Glomerular endothelial cell (primary cell): Measurements from ENCODE around the gene GET4. TPM values are rescaled to one million over a fixed set of nuclear protein-coding genes. Genes with fewer than 3 reads are reported as not detected.

Source experiments
- DNase-seq: peaks from one replicate; pipeline ENCODE4 v3.0.0-alpha.2; 2011; ENCODE audit warnings: low read depth, low spot score; ENCODE audit errors: extremely low read depth
- total RNA-seq: library from RNA; depleted of rRNA; stranded (reverse); fragments of >200 nt; gene quantifications from 2 replicates; pipeline ENCODE4 v1.2.3, GENCODE V29; 2015

Gene GET4
- total RNA-seq, 1 donor from 2014 or later = 41.9 TPM

DNA sequence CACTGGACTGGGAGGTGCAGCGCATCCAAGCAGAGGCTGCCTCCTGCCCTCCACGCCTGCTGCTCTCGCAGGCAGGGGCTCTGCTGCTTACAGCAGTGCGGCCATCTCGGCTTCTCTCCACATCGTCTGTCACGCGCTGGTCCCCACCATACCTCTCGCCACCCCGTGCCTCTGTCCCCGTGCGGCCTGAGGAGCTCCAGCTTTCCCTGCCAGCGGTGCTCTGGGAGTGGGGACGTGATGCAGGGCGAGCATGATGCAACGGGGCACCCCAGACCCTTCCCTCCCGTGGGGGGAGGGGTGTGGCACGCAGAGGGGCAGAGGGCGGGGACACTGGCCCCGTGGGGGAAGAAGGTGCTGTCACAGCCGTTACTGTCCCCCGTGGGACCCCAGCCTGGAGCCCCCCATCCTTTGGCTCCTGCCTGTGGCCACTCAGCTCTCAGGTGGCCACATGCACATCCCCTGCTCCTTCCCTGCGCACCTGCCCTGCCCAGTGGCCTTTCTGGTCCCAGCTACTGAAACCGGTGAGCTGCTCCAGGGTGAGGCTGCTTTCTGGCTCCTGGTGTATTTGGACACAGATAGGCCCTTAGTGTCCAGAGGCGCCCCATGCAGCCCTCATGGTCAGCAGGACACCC is 9.0 kb downstream of the GET4 start:
- no peak for DNase-seq

DNA sequence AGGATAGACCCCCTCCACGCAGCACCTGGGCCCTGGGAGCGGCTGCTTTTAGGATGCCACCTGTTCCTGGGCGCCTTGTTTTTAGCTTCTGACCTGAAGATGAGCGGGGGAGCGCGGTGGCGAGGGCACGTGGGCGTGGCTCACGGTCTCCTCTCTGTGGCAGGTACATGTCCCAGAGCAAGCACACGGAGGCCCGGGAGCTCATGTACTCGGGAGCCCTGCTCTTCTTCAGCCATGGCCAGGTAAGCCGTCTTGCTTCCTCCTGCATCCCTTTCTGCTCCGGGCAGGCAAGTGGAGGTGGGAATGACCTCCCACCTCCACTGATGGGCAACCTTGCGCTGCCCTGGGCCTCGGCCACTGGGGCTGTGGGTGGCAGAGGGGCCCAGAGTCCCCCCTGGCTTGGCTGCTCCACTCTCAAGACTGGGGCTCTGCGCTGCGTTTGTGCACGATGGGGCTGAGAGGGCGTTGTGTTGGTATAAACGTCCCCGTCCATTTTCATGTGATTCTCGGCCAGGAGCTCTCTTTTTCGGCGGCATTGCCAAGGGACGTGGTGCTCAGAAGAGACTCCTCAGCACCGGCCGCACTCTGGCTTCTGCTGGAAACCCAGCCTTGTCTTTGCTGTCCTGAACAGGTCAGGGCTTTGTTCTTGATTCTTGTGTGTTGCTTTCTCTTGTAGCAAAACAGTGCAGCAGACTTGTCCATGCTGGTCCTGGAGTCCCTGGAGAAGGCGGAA is 9.7 kb downstream of the GET4 start:
- DNase-seq = no peak

DNA sequence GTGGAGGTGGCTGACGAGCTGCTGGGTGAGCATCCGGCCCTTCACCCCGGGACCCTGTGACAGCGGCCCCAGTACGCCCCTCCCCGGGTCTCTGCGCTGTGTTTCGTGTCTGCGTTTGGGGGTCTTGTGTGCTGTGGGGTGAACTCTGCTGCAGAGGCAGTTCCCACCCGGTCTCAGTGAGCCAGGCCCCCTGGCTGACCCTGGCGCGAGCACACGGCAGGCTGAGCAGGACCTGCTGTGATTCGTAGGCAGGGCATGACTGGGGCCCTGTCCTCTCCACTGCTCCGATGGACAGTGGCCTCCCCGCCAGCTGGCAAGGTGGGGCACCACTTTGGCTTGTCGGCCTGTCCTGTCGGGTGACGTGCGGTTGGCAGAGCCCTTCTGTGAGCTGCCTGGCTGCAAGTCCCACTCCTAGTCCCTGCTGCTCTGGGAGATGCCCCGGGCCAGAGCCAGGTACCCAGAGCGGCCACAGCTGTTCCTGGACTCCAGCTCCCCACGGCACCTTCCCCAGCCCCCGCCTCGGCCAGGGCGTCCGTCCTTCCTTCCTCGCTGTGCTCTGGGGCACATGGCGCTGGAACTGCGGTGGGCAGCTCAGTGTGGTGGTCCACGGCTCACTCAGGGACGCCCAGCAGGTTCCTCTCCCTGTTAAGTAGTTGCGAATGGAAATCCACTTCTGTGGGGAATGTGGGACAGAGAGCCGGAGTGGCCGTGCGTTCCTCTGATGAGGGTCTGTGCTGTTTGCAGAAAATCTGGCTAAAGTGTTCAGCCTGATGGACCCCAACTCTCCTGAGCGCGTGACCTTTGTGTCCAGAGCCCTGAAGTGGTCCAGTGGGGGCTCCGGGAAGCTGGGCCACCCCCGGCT is 10.5 kb downstream of the GET4 start:
- DNase-seq = no peak

DNA sequence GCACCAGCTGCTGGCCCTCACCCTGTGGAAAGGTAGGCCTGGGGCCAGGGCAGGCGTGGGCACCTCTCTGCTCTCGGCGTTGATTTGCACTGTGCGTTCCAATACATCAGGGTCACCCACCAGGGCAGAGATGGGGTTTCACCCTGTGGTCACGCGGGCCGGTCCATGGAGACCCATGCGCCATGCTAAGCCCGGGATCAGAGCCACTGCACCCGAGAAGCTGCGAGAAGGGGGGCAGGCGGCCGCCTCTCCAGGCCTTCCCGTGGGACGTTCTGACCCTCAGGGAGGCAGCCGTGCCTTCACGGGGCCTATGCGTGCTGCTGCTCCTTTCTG is 11.1 kb downstream of the GET4 start:
- no peak for DNase-seq

DNA sequence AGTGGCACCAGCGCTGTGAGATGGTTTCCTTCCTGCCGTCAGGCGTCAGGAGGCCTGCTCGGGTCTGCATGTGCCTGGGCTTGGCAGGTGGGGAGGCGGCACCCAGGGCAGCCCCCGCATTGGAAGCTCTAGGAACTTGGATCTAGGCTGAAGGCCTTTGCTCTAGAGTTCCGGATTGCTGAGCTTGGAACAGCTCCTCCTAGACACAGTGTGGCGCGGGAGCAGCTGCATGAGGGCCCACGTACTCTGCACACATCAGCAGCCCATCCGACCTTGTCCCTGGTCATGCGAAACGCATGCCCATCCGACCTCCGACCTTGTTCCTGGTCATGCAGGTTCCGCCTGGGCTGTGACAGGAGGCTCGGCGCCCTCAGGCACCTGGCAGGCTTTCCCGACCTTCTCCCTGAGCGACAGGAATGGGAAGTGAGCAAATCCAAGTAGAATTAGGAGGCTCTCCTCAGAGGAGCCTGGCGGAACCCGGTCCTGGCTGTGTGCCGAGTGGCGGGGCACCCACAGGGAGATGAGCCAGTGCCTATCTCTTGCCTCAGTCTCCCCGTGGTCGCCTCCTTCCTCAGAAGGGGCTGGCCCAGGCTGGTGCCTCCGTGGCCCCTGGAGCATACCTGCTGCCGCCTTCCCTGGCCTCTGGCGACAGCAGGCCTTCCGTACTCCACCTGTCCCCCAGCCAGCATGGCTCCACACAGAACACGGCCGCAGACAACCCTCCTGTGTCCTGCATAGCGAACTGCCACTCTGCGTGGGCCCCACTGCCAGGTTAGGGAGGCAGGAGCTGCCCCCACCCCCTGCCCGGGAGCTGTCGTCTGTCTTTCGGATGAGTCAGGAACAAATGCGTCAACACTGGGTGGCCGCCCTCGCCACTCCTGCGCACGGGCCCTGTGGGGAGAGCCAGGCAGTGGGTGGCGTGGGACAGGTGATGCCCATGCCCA is 12.0 kb downstream of the GET4 start:
- DNase-seq = no peak

DNA sequence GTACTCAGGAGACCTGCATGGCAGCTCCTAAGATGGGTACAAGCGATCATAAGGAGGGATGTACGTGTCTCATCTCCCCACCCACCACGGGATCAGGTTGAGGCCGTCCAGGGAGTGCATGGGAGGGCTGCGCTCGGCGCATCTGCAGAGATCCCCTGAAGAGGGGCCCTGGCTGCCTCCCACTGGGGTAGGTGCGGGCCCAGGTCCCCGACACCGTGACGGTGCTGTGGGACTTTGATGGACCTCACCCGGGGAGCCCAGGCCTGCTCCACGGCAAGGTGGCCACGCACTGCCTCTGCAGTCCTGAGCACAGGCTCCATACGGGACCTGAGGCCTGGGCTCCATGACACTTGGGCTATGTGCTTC is 12.7 kb downstream of the GET4 start:
- no peak for DNase-seq

DNA sequence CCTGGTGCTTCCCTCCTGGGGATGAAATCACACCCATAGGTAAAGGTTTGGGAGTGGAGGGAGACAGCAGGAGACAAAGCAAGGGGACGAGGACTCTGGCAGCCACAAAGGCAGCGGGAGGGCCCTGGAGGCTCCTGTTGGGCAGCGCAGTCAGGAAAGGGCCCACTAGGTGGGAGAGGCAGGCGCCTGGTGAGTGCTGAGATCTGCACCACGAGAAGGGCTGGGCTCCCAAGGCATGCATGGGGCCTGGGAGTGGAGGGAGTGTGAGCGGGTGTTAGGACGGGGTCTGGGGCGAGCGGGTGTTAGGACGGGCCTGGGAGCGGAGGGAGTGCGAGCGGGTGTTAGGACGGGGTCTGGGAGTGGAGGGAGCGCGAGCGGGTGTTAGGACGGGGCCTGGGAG is 13.0 kb downstream of the GET4 start:
- DNase-seq = no peak

DNA sequence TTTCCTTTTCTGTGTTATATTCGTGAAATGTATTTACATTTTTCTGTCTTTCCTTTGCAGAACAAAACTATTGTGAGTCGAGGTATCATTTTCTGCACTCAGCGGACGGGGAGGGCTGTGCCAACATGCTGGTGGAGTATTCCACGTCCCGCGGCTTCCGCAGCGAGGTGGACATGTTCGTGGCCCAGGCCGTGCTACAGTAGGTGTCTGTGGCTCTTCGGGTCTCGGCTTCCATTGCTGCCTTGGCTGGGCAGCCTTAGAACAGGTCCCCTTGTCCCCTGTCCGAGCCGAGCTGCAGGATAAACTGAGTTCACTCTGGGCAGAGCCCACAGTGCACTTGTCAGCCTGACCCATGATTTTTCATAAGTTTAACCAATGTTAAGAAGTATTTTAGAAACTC is 14.5 kb downstream of the GET4 start:
- DNase-seq = no peak

DNA sequence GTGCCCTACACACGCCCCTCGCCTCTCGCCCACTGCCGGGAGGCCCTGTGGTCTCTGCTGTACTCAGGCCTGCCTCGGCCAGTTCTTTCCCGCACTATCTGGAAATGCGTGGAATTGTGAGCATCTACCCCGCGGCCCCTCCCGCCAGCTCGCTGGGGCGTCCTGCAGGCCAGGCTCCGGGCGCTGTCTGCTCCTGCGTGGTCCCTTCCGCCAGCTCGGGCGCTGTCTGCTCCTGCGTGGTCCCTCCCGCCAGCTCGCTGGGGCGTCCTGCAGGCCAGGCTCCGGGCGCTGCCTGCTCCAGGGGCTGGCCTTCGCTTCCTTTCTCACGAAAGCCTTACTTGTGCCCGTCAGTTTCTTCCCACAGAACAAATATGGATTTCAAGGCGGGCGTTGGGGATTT is 14.9 kb downstream of the GET4 start:
- no peak for DNase-seq

DNA sequence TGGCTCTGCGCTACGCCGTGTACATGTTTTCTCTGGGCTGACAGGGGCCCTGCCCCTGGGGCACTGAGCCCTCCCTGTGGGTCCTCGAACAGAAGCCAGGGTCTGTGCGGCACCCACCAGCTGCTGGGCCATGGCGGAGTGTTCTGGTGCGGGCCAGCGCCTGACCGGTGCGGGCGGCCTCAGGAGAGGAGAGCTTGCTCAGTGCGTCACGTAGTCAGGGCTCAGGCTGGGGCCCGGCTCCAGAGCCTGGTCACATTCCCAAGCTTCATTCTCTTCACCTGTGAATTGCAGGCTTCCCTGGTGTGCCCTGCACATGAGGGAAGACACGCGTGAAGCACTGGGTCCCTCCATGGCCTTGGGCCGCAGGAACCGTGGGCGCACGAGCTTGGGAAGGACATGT is 15.5 kb downstream of the GET4 start:
- no peak for DNase-seq

DNA sequence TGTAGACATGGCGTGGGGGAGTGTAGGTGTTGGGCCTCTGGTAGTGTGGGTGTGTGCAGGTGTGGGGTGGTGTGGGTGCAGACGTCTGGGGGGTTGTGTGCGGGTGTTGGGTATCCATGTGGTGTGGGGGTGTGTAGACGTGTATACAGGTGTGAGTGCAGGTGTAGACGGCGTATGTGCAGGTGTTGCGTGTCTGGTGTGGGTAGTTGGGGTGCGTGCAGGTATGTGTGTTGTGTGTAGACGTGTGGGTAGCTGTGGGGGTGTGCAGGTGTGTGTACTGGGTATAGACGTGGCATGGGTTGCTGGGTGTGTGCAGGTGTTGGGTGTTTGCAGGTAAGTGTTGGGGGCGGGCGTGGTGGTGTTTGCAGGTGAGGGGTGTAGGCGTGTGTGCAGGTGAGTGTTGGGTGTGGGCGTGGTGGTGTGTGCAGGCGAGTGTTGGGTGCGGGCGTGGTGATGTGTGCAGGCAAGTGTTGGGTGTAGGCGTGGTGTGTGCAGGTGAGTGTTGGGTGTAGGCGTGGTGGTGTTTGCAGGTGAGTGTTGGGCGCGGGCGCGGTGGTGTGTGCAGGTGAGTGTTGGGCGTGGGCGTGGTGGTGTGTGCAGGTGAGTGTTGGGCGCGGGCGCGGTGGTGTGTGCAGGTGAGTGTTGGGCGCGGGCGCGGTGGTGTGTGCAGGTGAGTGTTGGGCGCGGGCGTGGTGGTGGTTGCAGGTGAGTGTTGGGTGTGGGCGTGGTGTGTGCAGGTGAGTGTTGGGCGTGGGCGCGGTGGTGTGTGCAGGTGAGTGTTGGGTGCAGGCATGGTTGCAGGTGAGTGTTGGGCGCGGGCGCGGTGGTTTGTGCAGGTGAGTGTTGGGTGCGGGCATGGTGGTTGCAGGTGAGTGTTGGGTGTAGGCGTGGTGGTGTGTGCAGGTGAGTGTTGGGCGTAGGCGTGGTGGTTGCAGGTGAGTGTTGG is 16.6 kb downstream of the GET4 start:
- DNase-seq = no peak

DNA sequence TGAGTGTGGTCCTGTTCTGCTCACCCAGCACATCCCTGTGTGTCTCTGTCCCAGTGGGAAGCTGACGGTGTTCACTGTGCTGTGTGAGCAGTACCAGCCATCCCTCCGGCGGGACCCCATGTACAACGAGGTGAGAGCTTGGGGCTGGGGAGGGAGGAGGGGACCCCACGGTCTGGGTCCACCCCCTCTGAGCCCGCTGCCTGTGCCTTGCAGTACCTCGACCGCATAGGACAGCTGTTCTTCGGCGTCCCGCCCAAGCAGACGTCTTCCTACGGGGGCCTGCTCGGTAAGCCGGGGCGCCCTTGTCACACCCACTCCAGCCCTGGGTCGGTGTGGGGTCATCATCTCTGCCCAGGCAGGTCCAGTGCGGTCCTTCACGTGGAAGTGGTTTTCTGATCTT is 17.3 kb downstream of the GET4 start:
- DNase-seq = no peak

DNA sequence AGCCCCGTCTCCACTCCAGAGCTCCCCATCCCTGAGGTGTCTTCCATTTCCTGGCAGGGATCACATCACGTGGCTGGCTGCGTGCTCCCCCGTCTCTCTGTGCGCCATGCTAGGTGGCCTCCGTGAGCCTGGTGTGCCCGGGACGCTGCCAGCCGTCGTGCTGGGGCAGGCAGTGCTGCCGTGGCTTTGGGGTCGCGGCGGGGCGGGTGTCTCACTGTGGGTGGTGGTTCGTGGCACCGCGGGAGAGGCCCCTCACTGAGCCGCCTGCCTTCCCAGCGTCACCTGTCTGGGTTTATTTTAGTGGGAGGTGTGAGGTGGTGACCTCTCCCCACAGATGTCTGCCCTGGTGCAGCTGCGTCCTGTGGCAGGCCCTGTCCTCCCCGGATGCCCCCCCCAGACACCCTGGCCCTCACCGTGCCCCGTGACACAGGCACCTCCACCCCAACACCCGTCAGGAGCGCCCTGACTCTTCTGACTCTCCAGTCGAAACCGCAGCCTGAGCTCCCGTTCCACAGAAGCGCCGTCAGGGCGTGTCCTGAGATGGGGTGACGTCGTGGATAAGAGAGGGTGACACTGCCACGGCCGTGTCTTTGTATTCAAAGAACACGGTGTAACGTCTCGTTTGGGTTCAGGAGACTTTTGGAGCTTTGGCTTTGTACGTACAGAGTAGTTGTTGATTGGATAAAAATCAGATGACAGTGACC is 18.0 kb downstream of the GET4 start:
- no peak for DNase-seq

DNA sequence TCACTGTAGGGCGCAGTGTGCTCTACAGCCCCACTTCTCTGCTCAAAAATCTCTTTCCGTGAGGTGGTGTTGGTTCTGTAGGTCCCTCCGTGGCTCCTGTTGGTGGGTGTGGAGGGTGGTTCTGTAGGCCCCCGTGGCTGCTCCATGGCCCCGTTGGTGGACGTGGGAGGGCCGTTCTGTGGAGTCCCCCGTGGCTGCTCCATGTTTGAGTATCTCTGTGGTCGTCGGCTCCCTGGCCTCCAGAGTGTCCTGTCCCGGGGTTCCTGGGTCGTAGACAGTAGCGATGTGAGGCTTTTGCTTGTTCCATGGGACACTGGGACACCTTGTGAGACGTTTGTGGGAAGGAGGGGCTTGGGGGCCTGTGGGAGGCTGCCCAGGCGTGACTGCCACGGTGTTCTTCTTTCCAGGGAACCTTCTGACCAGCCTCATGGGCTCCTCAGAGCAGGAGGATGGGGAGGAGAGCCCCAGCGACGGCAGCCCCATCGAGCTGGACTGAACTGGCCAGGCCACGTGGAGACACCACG is 18.6 kb downstream of the GET4 start:
- no peak for DNase-seq

DNA sequence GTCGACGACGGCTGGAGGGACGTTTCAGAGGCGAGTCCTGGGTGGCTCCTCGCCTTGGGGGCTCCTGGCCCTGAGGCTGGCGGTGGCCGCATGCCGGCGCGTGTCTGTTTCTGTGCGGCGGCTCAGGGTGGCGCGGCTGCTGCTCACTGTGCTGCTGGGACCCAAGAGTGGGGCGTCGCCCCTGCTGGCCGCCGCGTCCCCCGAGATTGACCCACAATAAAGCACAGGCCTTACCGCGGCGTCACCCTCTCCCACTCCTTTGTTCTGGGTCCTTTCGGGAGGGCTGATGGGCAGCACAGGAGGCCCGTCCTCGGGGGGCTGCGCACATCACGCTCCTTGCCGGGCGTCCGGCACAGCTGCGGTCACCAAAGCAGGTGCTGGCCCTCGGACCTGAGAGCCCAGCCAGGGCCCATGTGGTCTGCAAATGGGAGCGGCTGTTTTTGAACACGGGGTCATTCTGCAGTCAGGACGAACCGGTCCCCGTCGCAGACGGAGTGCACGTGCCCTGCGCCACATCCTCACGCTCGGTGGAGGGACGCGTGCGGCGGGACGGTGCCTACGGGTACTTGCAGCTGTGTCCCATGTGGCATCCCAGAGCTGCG is 19.2 kb downstream of the GET4 start:
- DNase-seq = no peak

DNA sequence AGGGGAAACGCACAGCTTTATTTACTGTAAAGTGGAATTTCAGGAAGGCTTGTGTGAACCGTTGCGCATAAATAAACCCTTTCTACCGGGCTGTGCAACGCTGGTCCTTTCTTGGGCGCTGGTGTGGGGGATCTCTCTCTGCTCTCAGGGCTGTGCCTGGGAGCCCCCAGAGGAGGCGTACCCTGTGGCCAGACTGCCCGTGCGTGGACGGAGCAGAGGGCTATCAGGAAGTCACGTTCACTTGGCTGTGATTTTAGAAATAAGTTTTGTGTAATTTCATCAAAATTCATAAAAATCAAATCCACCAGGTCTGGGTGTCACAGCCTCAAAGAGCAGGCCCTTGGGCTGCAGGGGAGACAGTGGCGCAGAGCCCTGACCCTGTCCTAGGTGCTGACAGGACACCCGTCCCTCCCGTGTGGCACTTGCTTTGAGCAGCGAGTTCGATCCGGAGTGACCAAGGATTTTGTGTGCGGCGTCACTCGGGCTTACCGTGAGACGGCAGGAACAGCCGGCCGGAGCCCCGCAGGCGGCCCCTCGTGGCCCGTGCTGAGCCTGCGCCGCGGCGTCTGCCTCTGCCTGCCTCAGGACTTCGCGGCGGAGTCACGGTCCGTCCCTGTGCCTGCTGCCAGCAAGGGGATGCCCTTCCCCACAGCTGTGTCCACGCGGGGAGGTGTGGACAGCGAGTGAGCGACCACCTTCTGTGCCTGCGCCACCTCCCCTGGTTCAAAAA is 20.2 kb downstream of the GET4 start:
- DNase-seq = no peak

DNA sequence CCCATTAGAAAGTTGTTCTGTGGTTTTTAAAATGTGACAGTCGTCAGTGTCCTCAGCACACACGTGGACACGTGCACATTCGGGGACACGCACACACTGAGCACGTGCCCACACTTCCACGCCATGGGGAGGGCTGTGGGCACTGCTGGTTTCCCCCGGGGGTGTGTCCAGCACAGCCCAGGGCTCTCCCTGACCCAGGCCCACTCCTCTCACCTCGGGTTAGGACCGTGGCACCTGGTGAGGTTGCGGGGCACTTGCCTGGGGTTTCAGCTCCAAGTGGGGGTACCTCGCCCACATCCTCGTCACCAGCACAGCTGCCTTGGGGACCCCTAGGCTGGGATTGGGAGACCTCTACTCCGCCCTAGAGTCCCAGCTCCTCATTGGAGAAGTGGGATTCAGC is 20.7 kb downstream of the GET4 start:
- DNase-seq = no peak
